Neuron (in vitro differentiated cells): ENCODE measurements around the gene SMIM12.

Experiments
- H2AFZ ChIP-seq: one replicate; pipeline ENCODE4 v1.6.1; 2013; ENCODE audit warnings: low read depth, mild to moderate bottlenecking, inconsistent platforms, low read length, moderate library complexity
- H3K27me3 ChIP-seq: one replicate; pipeline ENCODE4 v1.6.1; 2013; ENCODE audit warnings: low read length; ENCODE audit not compliant: insufficient read depth
- H3K36me3 ChIP-seq: one replicate; pipeline ENCODE4 v1.6.1; 2013; ENCODE audit warnings: low read length; ENCODE audit not compliant: insufficient read depth
- H3K4me1 ChIP-seq: one replicate; pipeline ENCODE4 v1.6.1; 2013; ENCODE audit warnings: low read length; ENCODE audit not compliant: insufficient read depth
- H3K4me3 ChIP-seq: 2 replicates; pipeline ENCODE4 v1.5.1; 2013; ENCODE audit warnings: mild to moderate bottlenecking, low read length, moderate library complexity
- H3K9me3 ChIP-seq: one replicate; pipeline ENCODE4 v1.6.1; 2013; ENCODE audit warnings: low read length

Gene SMIM12

DNA sequence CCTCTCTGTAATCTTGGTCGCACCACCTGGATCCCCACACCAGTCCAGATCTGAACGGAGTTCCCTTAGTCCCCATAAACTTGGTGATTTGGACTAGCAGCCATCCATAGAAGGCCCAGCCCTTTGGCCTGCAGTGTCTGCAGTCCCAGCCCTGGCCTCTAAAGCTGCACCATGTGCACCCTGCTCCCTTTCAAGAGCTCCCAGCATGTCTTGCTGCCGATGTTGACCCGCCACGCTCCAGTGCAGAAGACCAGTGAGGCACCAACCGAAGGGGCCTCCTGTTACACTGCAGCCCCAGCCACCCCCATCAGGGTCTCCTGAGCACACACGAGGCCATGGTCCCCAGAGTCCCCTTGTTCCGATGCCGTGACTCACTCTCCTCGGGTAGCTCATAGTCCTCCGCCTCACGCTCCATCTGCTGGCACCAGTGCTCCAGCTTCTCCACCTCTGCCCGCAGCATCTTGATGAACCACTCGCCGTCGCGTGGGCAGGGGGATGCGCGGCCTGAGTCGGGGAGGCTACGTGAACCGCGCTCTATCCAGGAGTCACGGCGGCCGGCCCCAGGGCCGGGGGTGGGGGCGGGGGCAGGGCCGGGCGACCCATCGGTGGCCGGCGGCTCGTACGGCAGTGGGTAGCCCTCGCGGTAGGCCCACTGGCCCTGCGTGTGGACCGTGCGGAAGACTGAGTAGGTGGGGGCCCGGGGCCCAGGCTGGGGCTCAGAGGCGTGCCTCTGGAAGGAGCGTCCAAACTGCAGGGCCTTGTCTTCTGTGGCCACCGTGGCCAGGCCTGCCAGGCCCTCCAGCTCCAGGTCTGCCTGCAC, 8.9 kb upstream of the SMIM12 start:
- H3K4me1 ChIP-seq = peaks cover 9% of the 10 kb centered on the region

DNA sequence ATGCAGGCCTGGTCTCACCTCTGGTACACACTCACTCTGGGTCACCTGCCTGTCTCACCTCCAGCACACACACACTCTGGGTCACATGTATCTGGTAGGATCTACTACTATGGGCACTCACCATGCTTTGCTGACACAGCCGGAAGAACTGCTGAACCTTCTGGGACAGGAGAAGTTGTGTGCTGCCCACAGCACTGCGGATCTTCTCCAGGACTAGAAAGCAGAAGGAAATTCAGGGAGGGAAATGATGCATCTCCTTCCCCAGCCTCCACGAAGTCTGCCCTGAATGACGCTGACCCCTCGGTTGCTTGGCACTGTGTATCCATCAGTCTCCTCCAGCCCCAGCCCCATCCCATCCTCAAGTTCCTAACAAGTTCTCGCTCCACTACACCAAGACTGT, 7.9 kb upstream of the SMIM12 start:
- H3K27me3 ChIP-seq = no peaks in the 10 kb centered on the region
- H3K9me3 ChIP-seq = no peaks in the 10 kb centered on the region
- H2AFZ ChIP-seq = no peak overlapping the region

More for the DNA sequence above, 8.9 kb upstream of the SMIM12 start:
- H3K36me3 ChIP-seq = no peaks in the 10 kb centered on the region
- H2AFZ ChIP-seq = no peak overlapping the region
- H3K4me3 ChIP-seq = no peak overlapping the region
- H3K27me3 ChIP-seq = no peaks in the 10 kb centered on the region
- no peaks in the 10 kb centered on the region for H3K9me3 ChIP-seq

DNA sequence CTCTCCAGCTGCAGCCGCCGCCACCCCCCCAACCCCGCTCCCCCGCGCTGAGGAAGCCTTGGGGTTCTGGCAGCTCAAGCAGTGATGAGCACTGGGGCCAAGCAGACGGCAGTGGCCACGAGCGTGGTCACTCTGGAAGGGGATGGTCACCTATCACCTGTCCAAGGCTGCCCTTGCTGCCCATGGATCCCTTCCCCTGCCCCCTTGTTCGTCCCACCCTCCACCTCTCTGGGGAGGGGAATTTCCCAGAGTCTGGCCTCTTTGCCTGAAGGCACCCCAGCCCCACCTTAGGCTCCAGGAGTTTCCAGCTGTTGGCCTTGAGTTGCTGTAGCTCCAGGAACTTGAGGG, 7.2 kb upstream of the SMIM12 start:
- no peaks in the 10 kb centered on the region for H3K27me3 ChIP-seq
- no peak overlapping the region for H2AFZ ChIP-seq
- H3K36me3 ChIP-seq = no peaks in the 10 kb centered on the region
- no peaks in the 10 kb centered on the region for H3K9me3 ChIP-seq
- H3K4me1 ChIP-seq = peaks cover 9% of the 10 kb centered on the region
- no peak overlapping the region for H3K4me3 ChIP-seq

More for the DNA sequence above, 7.9 kb upstream of the SMIM12 start:
- Histone ChIP-seq H3K4me3 (no peak overlapping the region), H3K4me1 (peaks cover 9% of the 10 kb centered on the region), H3K36me3 (no peaks in the 10 kb centered on the region)

DNA sequence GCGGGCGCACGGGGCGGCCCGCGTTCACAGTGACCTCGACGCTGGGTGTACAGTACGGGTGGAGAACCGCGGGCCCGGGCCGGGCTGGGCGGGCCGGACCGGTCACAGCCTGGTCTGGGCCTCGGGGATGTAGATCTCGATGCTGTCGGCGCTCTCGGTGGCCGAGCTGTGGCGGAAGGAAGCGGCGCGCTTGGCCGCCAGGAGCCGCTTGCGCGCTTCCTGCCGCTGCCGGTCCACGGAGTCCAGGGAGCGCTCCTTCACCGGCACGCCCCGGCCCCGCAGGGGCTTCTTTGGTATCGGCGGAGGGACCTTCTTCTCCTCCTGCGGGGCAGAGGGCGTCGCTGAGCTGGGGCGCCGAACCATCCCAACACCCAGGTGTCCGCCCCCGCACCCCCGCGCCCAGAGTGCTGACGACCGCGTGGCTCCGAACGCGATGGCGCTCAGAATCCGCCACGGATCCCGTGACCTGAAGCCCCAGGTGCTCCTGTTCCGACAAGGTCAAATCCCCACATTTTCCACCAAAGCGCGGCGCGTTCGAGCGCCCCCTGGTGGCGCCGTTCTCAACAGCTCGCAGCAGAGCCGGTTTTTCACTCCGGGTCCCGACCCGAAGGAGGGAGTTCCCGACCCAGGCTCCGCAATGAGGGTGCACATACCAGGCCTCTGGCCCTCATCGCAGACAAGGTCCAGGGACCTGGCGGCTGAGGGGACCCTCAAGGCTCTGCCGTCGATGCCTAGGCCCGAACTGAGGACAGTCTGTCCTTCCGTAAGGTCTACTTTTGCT, 6.6 kb upstream of the SMIM12 start:
- peaks cover 9% of the 10 kb centered on the region for H3K4me1 ChIP-seq
- no peak overlapping the region for H2AFZ ChIP-seq
- H3K27me3 ChIP-seq = no peaks in the 10 kb centered on the region
- peak overlapping the region; percentile 30 for H3K4me3 ChIP-seq
- no peaks in the 10 kb centered on the region for H3K9me3 ChIP-seq
- H3K36me3 ChIP-seq = no peaks in the 10 kb centered on the region

DNA sequence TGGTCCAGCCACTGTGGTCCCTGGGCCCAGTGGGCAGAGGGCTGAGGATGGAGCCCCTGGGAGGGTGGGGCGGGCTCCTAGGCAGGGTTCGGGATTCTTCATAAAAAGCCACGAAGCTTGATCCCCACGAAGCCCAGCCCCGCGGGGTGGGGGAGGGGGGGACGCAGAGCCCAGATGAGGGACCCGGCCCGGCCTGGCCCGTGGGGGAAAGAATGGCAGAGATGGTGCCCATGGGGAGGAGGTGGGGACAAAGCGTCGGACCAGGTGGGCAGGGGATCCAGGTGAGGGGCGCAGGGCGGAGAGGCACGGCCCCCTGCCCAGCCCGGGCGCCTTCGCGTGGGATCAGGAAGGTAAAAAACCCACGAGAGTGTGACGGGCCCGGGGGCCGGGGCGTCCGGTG, 6.0 kb upstream of the SMIM12 start:
- Histone ChIP-seq H2AFZ (no peak overlapping the region), H3K9me3 (no peaks in the 10 kb centered on the region), H3K36me3 (no peaks in the 10 kb centered on the region), H3K4me1 (peaks cover 8% of the 10 kb centered on the region), H3K4me3 (no peak overlapping the region), H3K27me3 (no peaks in the 10 kb centered on the region)

DNA sequence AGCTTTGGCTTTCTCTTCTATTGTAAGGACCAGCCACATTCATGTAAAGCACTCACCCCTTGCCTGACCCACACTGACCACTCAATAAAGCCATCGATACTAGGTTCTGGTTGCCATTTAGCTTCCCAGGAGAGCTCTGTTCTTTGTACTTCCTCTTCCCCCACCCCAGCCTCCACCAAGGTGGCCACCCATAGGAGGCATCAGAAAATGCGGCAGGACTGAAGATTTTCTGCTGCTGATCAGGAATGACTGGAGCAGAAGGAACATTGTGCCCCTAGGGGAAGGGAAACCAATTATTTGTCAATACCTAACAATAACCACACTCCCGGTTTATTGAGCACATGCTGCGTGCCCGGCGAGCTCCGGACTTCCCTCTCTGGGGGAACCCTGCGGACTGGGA, 5.2 kb upstream of the SMIM12 start:
- H3K4me3 ChIP-seq = no peak overlapping the region
- H3K4me1 ChIP-seq = peaks cover 3% of the 10 kb centered on the region
- H2AFZ ChIP-seq = no peak overlapping the region
- no peaks in the 10 kb centered on the region for H3K36me3 ChIP-seq
- no peaks in the 10 kb centered on the region for H3K9me3 ChIP-seq
- no peaks in the 10 kb centered on the region for H3K27me3 ChIP-seq

DNA sequence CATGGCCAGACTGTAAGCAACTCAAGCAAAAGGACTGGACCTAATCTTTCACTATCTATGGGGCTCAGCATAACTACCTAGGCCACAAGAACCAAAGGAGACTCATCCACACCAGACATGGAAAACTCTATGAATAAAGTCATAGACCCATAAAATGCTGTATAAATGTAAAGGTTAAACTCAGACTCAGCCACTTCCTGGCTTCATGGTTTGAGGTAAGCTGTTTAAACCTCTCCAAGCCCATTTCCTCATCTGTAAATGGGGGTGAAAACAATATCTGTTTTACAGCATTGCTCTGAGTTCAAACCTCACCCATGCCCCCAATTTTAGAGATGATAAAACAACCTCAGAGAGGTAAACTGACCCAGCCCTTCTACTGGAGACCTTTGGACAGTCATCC, 4.0 kb upstream of the SMIM12 start:
- H2AFZ ChIP-seq = no peak overlapping the region
- no peaks in the 10 kb centered on the region for H3K27me3 ChIP-seq
- H3K4me3 ChIP-seq = no peak overlapping the region
- H3K4me1 ChIP-seq = peaks cover 8% of the 10 kb centered on the region
- no peaks in the 10 kb centered on the region for H3K36me3 ChIP-seq
- H3K9me3 ChIP-seq = no peaks in the 10 kb centered on the region

DNA sequence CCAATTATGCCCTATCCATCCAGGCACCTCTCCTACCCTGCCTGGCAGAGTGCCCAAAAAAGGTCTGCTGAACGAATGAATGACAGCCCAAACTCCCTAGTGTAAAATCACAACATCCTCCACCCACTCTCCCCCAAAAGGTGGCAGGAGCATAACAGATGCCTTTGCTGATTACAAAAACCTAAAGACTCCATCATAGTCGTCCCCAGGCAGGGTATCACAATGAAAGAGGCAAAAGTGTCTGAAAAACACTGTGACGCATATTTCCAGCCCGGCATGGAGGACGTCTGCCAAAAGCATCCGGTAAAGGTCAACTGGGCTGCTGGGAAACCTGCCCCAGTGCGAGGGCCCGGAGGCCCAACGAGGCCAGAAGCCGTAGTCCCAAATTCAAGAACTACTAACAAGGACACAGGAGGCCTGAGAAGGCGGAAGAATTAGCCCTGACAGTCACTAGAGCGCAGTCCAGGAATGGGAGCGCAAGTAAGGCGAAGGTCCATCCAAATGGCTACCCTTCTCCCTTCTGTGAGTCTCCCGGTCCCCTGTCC, 576 bp downstream of the SMIM12 start:
- no peaks in the 10 kb centered on the region for H3K9me3 ChIP-seq

DNA sequence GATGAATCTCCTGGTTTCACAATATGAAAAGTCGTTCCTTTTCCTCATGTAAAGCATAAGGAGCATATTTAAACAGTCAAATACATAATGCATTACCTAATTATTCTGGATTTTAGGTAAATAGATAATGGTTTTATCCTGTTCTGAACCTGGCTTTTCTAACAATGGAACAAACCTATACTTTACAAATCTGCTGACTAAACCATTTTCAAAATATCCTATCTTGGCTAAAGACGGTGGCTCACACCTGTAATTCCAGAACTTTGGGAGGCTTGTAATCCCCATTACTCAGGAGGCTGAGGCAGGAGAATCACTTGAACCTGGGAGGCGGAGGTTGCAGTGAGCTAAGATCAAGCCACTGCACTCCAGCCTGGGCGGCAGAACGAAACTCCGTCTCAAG, 2.9 kb downstream of the SMIM12 start:
- no peaks in the 10 kb centered on the region for H3K27me3 ChIP-seq
- H3K4me1 ChIP-seq = peaks cover 16% of the 10 kb centered on the region
- no peak overlapping the region for H2AFZ ChIP-seq
- H3K36me3 ChIP-seq = peaks cover 16% of the 10 kb centered on the region
- H3K9me3 ChIP-seq = no peaks in the 10 kb centered on the region
- no peak overlapping the region for H3K4me3 ChIP-seq

More for the DNA sequence above, 576 bp downstream of the SMIM12 start:
- peaks cover 16% of the 10 kb centered on the region for H3K4me1 ChIP-seq
- peaks cover 16% of the 10 kb centered on the region for H3K36me3 ChIP-seq
- no peaks in the 10 kb centered on the region for H3K27me3 ChIP-seq
- peak overlapping the region; percentile 37 for H2AFZ ChIP-seq
- H3K4me3 ChIP-seq = peak overlapping the region; percentile 85

DNA sequence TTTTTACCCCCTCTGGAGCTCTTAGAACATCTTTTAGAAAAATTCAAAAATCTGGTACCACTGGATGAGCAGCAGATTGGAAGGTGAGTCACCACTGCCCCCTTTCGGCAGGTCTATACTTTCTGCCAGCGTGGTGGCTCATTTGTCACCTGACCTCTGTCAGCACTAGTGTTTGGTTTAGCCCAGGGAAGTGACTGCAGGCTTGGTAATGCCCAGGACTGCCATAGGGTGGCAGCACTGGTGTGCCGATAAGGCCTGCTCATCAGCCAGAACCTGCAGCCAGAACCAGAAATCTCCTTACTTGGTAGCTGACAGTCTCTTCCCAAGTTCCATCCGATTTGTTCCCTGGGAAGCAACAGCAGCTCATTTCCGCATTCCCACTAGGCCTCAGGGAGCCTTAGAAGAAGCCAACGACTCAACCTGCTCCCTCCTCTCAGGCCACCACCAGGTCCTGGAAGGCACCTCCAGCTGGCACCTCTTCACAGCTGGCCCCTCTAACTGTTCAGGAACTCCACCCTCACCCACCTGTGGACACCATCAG, 6.8 kb downstream of the SMIM12 start:
- Histone ChIP-seq H3K4me3 (no peak overlapping the region), H3K27me3 (no peaks in the 10 kb centered on the region), H3K36me3 (peaks cover 16% of the 10 kb centered on the region), H3K4me1 (peaks cover 2% of the 10 kb centered on the region), H2AFZ (no peak overlapping the region), H3K9me3 (no peaks in the 10 kb centered on the region)

DNA sequence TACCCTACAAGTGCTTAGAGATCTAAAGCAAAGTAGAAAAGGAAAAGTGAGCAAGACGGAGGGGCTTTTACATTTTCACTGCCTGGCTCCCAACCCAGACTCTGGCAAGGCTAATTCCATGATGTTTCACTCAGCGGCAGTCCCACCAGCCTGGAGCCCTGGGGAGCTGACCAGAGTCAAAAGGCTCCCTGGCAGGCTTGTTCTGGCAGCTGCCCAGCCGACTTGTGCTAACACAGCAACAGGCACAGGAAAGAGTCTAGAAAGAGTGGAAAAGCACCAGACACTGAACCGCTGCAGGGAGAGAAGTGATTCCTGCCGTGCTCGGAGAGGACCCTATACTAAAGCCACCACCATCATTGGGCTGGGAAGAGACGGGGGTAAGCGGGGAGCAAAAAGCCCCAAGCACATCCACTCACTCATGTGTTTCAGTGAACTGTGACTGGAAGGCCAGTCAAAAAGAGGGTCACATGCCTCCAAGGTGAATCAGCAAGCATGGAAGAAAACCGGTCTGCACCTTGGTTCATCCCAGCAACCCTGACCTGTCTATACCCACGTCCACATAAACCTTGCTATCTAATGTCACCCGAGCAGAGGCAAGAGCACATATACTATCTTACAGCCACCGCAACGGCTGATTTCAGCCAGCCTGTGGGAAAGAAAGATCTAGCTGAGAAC, 8.0 kb downstream of the SMIM12 start:
- H2AFZ ChIP-seq = no peak overlapping the region

DNA sequence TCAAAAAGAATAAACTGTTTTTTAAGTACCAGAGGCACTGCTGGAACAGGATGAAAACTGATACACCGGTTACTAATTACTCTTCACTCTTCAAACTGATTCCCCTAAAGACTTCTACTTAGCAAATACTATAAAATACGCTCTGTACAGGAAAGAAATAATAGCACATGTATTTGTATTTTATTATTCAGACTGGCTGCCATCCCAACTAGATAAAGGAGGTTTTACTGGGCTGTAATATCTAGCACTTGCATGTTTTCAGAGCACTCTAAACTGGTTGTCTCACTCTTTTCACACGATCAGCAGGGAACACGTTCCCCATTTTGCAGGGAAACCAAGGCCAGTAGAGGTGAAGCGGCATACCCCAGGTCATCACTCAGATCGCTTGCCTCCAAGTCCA, 9.2 kb downstream of the SMIM12 start:
- H3K36me3 ChIP-seq = peaks cover 11% of the 10 kb centered on the region
- peaks cover 23% of the 10 kb centered on the region for H3K4me1 ChIP-seq
- H2AFZ ChIP-seq = no peak overlapping the region
- H3K9me3 ChIP-seq = no peaks in the 10 kb centered on the region
- H3K27me3 ChIP-seq = no peaks in the 10 kb centered on the region
- no peak overlapping the region for H3K4me3 ChIP-seq

More for the DNA sequence above, 8.0 kb downstream of the SMIM12 start:
- Histone ChIP-seq H3K4me1 (peaks cover 11% of the 10 kb centered on the region), H3K9me3 (no peaks in the 10 kb centered on the region), H3K36me3 (peaks cover 16% of the 10 kb centered on the region), H3K4me3 (no peak overlapping the region), H3K27me3 (no peaks in the 10 kb centered on the region)

DNA sequence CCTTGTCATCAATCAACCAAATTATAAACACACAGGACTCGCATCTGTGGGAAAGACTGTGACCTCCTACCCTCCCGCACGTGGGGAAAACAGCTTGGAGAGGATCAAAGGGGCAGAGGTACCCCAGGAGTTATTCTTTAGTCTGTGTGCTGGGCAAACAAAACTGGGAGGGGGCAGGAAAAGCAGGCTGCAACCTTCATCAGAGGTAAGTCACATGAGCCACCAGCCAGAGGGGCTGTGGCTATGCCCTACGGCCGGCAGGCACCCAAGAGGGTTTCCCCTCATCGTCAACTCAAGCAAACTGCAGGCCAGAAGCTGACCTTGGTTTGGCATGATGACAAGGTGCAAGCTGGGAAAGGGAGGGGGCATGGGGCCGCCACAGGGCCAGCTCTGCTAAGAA, 12.5 kb downstream of the SMIM12 start:
- Histone ChIP-seq H3K9me3 (no peaks in the 10 kb centered on the region), H3K27me3 (no peaks in the 10 kb centered on the region), H3K4me3 (no peak overlapping the region), H3K36me3 (no peaks in the 10 kb centered on the region), H3K4me1 (peaks cover 56% of the 10 kb centered on the region), H2AFZ (no peak overlapping the region)
